ENCODE results near the gene L3MBTL4.

Gene L3MBTL4

DNA sequence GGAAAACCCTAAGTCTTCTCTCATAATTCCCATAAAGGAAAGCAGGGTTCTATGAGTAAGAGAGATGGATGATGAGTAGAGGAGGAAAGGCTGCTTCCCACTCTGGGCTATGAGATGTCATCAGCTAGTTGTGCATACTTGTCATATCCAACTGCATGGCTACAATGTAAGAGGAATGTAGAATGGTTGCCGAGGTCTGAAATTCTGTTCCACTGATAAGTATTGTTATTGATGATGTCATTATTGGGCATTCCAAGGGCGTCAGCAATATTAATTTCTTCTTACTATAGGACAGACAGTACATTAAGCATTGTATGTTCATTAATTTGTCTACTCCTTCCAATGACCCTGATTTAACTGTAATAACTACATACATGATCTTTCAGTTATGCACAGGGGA, 88.1 kb downstream of the L3MBTL4 start:
- TF ChIP-seq ZNF8 (CRISPR knock-in tag; IDR thresholded peaks at IDR 0.05), result no peak
- no peak for TF ChIP-seq GLIS3 (CRISPR knock-in tag; IDR thresholded peaks at IDR 0.05)
- TF ChIP-seq ZNF70 (CRISPR knock-in tag; IDR thresholded peaks at IDR 0.05), result no peak
- TF ChIP-seq CREB5 (CRISPR knock-in tag; IDR thresholded peaks at IDR 0.05; ENCODE audit: low read depth), result no peak
- TF ChIP-seq TOX (CRISPR knock-in tag; IDR thresholded peaks at IDR 0.05; ENCODE audit: borderline replicate concordance), result no peak
- no peak for ATAC-seq

GRCh38 chr18:6323319-6323889, 91.3 kb downstream of the L3MBTL4 start:
- TF ChIP-seq PPARA (CRISPR knock-in tag; IDR thresholded peaks at IDR 0.05; ENCODE audit: borderline replicate concordance) (no peak), TOX (CRISPR knock-in tag; IDR thresholded peaks at IDR 0.05; ENCODE audit: borderline replicate concordance) (no peak), CREB5 (CRISPR knock-in tag; IDR thresholded peaks at IDR 0.05; ENCODE audit: low read depth) (no peak), ESRRG (CRISPR knock-in tag; IDR thresholded peaks at IDR 0.05) (no peak), CSRNP3 (CRISPR knock-in tag; IDR thresholded peaks at IDR 0.05) (no peak), ZNF565 (CRISPR knock-in tag; conservative IDR thresholded peaks at IDR 0.05; ENCODE audit: low read depth) (no peak), OSR1 (CRISPR knock-in tag; IDR thresholded peaks at IDR 0.05) (no peak), GLIS3 (CRISPR knock-in tag; IDR thresholded peaks at IDR 0.05) (no peak), CSDC2 (CRISPR knock-in tag; IDR thresholded peaks at IDR 0.05) (no peak), TCF4 (CRISPR knock-in tag; IDR thresholded peaks at IDR 0.05; ENCODE audit: borderline replicate concordance) (no peak), ZNF70 (CRISPR knock-in tag; IDR thresholded peaks at IDR 0.05) (no peak), ZFP30 (CRISPR knock-in tag; IDR thresholded peaks at IDR 0.05) (no peak), ZC3H10 (CRISPR knock-in tag; IDR thresholded peaks at IDR 0.05) (no peak)
- TF ChIP-seq, protein P1, sequence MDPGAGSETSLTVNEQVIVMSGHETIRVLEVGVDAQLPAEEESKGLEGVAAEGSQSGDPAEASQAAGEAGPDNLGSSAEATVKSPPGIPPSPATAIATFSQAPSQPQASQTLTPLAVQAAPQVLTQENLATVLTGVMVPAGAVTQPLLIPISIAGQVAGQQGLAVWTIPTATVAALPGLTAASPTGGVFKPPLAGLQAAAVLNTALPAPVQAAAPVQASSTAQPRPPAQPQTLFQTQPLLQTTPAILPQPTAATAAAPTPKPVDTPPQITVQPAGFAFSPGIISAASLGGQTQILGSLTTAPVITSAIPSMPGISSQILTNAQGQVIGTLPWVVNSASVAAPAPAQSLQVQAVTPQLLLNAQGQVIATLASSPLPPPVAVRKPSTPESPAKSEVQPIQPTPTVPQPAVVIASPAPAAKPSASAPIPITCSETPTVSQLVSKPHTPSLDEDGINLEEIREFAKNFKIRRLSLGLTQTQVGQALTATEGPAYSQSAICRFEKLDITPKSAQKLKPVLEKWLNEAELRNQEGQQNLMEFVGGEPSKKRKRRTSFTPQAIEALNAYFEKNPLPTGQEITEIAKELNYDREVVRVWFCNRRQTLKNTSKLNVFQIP (CRISPR knock-in tag; IDR thresholded peaks at IDR 0.05; ENCODE audit: borderline replicate concordance, low read depth), result no peak
- no peak for ATAC-seq

DNA sequence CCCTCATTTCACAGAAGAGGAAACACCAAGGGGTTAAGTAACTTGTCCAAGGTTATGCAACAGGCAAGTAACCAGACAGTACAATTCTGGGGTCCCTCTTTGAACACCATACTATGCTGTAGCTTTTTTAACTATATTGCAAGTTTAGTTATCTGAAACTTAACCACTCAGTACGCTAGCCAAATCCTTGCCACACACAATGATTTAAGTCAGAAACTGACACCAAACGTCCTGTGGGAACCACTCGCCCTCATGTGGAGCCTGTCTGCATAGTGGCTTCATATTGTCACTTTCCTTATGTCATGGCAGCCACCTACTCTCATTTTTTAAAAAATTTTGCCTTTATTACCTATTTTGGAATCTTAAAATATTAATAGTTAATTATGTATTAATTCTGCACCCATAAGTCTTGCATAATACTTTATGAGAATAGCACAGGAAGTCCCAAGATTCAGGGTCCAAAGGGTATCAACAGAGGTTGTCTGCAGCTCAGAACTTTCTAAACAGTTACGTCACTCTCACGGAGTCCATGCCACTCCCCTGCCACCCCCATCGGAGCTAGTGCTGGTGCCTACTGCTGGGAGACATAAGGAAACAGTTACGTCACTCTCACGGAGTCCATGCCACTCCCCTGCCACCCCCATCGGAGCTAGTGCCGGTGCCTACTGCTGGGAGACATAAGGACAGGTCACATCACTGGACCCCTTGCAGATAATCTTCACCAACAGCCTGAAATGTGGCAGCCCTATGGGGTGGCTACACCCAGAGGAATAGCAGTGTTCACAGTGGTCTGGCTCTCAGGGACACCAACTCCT, 99.0 kb downstream of the L3MBTL4 start:
- no peak for ATAC-seq
- TF ChIP-seq ESRRG (CRISPR knock-in tag; IDR thresholded peaks at IDR 0.05) (no peak), ISL1 (CRISPR knock-in tag; IDR thresholded peaks at IDR 0.05) (no peak), SNAI2 (CRISPR knock-in tag; IDR thresholded peaks at IDR 0.05) (no peak), BACH2 (CRISPR knock-in tag; IDR thresholded peaks at IDR 0.05; ENCODE audit: borderline replicate concordance) (no peak), GLIS3 (CRISPR knock-in tag; IDR thresholded peaks at IDR 0.05) (no peak), ARNTL (CRISPR knock-in tag; IDR thresholded peaks at IDR 0.05; ENCODE audit: borderline replicate concordance, low read depth) (no peak), ZNF8 (CRISPR knock-in tag; IDR thresholded peaks at IDR 0.05) (no peak), CSDC2 (CRISPR knock-in tag; IDR thresholded peaks at IDR 0.05) (no peak), TSHZ2 (CRISPR knock-in tag; IDR thresholded peaks at IDR 0.05) (no peak), OSR1 (CRISPR knock-in tag; IDR thresholded peaks at IDR 0.05) (no peak), CREB5 (CRISPR knock-in tag; IDR thresholded peaks at IDR 0.05; ENCODE audit: low read depth) (no peak), ZNF70 (CRISPR knock-in tag; IDR thresholded peaks at IDR 0.05) (no peak)
- TF ChIP-seq, protein P1 (CRISPR knock-in tag; IDR thresholded peaks at IDR 0.05; ENCODE audit: borderline replicate concordance, low read depth), result no peak
- TF ChIP-seq, protein P2, sequence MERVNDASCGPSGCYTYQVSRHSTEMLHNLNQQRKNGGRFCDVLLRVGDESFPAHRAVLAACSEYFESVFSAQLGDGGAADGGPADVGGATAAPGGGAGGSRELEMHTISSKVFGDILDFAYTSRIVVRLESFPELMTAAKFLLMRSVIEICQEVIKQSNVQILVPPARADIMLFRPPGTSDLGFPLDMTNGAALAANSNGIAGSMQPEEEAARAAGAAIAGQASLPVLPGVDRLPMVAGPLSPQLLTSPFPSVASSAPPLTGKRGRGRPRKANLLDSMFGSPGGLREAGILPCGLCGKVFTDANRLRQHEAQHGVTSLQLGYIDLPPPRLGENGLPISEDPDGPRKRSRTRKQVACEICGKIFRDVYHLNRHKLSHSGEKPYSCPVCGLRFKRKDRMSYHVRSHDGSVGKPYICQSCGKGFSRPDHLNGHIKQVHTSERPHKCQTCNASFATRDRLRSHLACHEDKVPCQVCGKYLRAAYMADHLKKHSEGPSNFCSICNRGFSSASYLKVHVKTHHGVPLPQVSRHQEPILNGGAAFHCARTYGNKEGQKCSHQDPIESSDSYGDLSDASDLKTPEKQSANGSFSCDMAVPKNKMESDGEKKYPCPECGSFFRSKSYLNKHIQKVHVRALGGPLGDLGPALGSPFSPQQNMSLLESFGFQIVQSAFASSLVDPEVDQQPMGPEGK (CRISPR knock-in tag; IDR thresholded peaks at IDR 0.05; ENCODE audit: borderline replicate concordance), result no peak
